Stomach (tissue), 4 donors: Measurements from ENCODE around the gene PRICKLE2.

Experiments used
- CTCF ChIP-seq, 7 experiments: fragments of 450-650 bp in 4 of 7; fragments of 200-600 bp in 3 of 7; sonication (generic) in 3 of 7; IDR thresholded peaks; one replicate each; pipeline ENCODE4 v1.5.1; 2016 to 2019; ENCODE audit warnings: antibody characterized with exemption in 7 of 7, control low read depth in 2 of 7, mild to moderate bottlenecking in 1 of 7
- EP300 ChIP-seq: sonication (generic); formaldehyde crosslinking; IDR thresholded peaks from one replicate; pipeline ENCODE4 v1.6.1; 2017; ENCODE audit warnings: antibody characterized with exemption
- POLR2AphosphoS5 ChIP-seq, 3 donors: sonication (generic); formaldehyde crosslinking; IDR thresholded peaks; one replicate each; pipeline ENCODE4 v1.6.1; 2016; ENCODE audit warnings: antibody characterized with exemption in 3 of 3

GRCh38 chr3:64251019-64251418, 25.8 kb upstream of the PRICKLE2 start:
- TF ChIP-seq CTCF (IDR thresholded peaks at IDR 0.05) (no peak), EP300 (no peak), POLR2AphosphoS5 (IDR thresholded peaks at IDR 0.05) (no peak)
